Ishikawa (cell line): ENCODE measurements around the gene SH3RF3.

Experiments used
- CEBPB ChIP-seq: IDR thresholded peaks from 2 replicates; pipeline ENCODE4 v1.6.1; 2012
- CREB1 ChIP-seq: IDR thresholded peaks from 2 replicates; pipeline ENCODE4 v1.6.1; 2012; ENCODE audit warnings: low read depth
- EGR1 ChIP-seq: IDR thresholded peaks from 2 replicates; pipeline ENCODE4 v1.6.1; 2012
- EP300 ChIP-seq: IDR thresholded peaks from 2 replicates; pipeline ENCODE4 v1.6.1; 2012; ENCODE audit warnings: borderline replicate concordance
- FOXM1 ChIP-seq: IDR thresholded peaks from 2 replicates; pipeline ENCODE4 v1.6.1; 2012; ENCODE audit warnings: low read depth, borderline replicate concordance
- NFIC ChIP-seq: IDR thresholded peaks from 2 replicates; pipeline ENCODE4 v1.6.1; 2012
- RAD21 ChIP-seq: IDR thresholded peaks from 2 replicates; pipeline ENCODE4 v1.6.1; 2012; ENCODE audit warnings: low read depth
- TAF1 ChIP-seq: IDR thresholded peaks from 2 replicates; pipeline ENCODE4 v1.6.1; 2012; ENCODE audit warnings: low read depth, mild to moderate bottlenecking
- TCF12 ChIP-seq: IDR thresholded peaks from 2 replicates; pipeline ENCODE4 v1.6.1; 2012; ENCODE audit warnings: low read depth
- TEAD4 ChIP-seq: IDR thresholded peaks from 2 replicates; pipeline ENCODE4 v1.6.1; 2012
- YY1 ChIP-seq: IDR thresholded peaks from 2 replicates; pipeline ENCODE4 v1.6.1; 2012; ENCODE audit warnings: low read depth
- ZBTB7A ChIP-seq: IDR thresholded peaks from 2 replicates; pipeline ENCODE4 v1.6.1; 2012; ENCODE audit warnings: low read depth
- TF ChIP-seq, protein P1 (sequence below): IDR thresholded peaks from 2 replicates; pipeline ENCODE4 v1.6.1; 2012
- TF ChIP-seq, protein P2 (sequence below): IDR thresholded peaks from 2 replicates; pipeline ENCODE4 v1.6.1; 2012
- TF ChIP-seq, protein P3 (sequence below): IDR thresholded peaks from 2 replicates; pipeline ENCODE4 v1.6.1; 2012; ENCODE audit warnings: low read depth, mild to moderate bottlenecking

Gene SH3RF3

DNA sequence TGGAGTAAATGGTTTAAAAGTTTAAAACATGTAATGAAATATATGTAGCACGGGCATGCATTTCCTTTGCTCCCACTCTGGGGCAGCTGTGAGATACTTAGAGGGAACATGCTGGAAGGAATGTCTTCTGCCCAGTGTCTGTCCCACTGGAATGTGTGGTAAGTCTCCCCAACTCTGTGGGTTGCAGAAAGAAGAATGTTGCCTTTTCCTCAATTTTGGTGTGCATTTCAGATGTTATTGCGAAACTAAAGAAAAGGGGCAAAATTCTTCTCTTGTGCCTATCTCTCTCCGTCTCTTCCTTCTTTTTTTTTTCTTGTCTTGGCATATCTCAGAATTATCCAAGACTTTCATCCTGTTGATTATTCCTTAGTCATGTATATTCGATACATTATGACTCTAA, 201.1 kb downstream of the SH3RF3 start:
- TF ChIP-seq EGR1 (no peak), TCF12 (no peak), ZBTB7A (no peak), TAF1 (no peak), TEAD4 (no peak), NFIC (no peak), YY1 (no peak), CEBPB (no peak), CREB1 (no peak), EP300 (no peak)
- TF ChIP-seq, protein P1, sequence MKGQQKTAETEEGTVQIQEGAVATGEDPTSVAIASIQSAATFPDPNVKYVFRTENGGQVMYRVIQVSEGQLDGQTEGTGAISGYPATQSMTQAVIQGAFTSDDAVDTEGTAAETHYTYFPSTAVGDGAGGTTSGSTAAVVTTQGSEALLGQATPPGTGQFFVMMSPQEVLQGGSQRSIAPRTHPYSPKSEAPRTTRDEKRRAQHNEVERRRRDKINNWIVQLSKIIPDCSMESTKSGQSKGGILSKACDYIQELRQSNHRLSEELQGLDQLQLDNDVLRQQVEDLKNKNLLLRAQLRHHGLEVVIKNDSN = no peak
- TF ChIP-seq, protein P2, sequence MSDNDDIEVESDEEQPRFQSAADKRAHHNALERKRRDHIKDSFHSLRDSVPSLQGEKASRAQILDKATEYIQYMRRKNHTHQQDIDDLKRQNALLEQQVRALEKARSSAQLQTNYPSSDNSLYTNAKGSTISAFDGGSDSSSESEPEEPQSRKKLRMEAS = no peak
- TF ChIP-seq, protein P3, sequence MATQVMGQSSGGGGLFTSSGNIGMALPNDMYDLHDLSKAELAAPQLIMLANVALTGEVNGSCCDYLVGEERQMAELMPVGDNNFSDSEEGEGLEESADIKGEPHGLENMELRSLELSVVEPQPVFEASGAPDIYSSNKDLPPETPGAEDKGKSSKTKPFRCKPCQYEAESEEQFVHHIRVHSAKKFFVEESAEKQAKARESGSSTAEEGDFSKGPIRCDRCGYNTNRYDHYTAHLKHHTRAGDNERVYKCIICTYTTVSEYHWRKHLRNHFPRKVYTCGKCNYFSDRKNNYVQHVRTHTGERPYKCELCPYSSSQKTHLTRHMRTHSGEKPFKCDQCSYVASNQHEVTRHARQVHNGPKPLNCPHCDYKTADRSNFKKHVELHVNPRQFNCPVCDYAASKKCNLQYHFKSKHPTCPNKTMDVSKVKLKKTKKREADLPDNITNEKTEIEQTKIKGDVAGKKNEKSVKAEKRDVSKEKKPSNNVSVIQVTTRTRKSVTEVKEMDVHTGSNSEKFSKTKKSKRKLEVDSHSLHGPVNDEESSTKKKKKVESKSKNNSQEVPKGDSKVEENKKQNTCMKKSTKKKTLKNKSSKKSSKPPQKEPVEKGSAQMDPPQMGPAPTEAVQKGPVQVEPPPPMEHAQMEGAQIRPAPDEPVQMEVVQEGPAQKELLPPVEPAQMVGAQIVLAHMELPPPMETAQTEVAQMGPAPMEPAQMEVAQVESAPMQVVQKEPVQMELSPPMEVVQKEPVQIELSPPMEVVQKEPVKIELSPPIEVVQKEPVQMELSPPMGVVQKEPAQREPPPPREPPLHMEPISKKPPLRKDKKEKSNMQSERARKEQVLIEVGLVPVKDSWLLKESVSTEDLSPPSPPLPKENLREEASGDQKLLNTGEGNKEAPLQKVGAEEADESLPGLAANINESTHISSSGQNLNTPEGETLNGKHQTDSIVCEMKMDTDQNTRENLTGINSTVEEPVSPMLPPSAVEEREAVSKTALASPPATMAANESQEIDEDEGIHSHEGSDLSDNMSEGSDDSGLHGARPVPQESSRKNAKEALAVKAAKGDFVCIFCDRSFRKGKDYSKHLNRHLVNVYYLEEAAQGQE = no peak

DNA sequence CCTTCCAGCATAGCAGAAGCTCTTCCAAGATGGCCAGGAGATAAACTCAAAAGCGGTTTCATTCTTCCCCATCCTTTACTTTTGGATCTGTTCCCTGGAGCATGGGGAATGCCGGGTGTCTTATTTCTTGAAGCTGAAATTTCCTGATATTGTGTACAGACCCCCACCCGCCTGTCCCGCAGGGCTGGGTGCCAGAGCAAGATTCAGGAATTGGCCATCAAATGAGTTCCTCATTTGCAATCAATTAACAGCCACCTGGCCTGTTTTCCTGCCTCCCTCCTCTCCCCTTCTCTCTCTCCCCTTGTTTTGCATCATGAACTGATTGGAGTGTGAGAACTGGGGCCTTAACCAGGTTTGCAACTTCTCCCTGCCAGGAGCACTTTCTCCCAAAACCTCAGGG, 202.1 kb downstream of the SH3RF3 start:
- no peak for TF ChIP-seq RAD21
- TF ChIP-seq, protein P3 = no peak
- TF ChIP-seq NFIC = no peak
- TF ChIP-seq, protein P1 = no peak
- TF ChIP-seq FOXM1 = no peak
- TF ChIP-seq, protein P2 = no peak
- TF ChIP-seq ZBTB7A = no peak
- TF ChIP-seq YY1 = no peak
- no peak for TF ChIP-seq TAF1
- no peak for TF ChIP-seq CEBPB
- no peak for TF ChIP-seq TCF12
- TF ChIP-seq EP300 = no peak
- TF ChIP-seq CREB1 = no peak
- no peak for TF ChIP-seq EGR1
- no peak for TF ChIP-seq TEAD4

DNA sequence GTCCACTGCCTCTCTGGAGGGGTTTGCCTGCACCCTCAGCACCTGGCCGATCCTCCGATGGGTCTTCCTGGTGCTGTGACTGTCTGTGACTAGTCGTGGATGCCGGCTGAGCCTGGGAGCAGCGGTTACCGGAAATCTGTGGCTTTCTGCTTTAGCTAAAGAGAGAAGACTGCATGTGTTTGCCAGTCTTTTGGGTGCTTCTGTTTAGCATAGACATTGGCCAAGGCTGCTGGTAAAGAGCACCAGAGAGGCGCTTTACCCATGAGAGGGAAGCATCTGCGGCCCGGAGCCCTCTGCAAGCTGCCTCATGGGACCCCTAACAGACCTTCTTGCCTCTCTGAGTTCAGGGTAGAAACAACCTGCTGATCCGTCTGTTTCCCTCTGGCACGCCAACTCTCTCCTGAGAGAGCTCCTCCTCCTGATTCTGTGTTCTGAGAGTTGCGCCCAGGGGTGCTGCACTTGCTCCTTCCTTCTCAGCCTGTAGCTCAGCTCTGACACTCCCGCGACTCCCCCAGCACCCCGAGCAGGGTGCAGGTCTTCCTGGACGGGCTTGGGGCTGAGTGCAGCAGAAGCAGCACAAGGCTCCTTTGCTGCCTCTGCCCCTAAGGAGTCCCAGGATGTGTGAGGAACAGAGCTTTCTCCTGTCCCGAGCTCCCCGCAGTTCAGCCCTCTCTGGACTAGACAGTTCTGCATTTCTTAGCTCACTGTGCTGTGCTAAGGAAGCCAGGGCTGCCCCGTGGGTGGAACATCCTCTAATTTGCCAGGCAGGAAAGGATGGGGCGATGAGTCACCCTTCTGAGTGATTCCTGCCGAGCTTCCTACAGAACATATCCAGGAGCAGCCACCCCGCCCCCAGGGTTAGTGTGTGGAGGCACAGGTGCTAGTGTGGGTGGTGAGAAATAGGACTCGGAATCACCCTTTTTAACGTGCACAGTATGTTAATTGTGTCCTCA, 203.2 kb downstream of the SH3RF3 start:
- TF ChIP-seq TCF12 = no peak
- no peak for TF ChIP-seq FOXM1
- TF ChIP-seq NFIC = no peak
- no peak for TF ChIP-seq CEBPB
- TF ChIP-seq YY1 = no peak
- TF ChIP-seq TAF1 = no peak
- no peak for TF ChIP-seq ZBTB7A
- TF ChIP-seq, protein P2 = no peak
- TF ChIP-seq, protein P1 = no peak
- TF ChIP-seq RAD21 = no peak
- no peak for TF ChIP-seq EGR1

DNA sequence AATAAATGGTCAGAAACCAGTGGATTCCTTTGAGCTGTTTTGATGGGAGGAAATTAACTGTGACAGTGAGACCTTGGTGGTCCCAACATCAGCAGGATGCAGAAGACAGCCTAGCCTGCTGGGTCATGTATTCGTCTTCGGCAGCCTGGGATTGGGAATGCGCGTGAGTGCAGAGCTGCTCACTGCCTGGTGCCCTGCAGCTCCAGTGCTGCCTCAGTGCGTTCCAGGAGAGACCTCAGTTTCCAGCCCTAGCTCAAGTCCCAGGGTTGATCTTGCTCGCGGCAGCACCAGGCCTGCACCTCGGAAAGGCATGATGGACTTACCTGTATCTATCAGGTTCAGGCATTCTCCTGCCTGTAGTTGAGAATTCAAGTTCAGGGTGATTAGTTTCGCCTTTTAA, 203.9 kb downstream of the SH3RF3 start:
- no peak for TF ChIP-seq NFIC

DNA sequence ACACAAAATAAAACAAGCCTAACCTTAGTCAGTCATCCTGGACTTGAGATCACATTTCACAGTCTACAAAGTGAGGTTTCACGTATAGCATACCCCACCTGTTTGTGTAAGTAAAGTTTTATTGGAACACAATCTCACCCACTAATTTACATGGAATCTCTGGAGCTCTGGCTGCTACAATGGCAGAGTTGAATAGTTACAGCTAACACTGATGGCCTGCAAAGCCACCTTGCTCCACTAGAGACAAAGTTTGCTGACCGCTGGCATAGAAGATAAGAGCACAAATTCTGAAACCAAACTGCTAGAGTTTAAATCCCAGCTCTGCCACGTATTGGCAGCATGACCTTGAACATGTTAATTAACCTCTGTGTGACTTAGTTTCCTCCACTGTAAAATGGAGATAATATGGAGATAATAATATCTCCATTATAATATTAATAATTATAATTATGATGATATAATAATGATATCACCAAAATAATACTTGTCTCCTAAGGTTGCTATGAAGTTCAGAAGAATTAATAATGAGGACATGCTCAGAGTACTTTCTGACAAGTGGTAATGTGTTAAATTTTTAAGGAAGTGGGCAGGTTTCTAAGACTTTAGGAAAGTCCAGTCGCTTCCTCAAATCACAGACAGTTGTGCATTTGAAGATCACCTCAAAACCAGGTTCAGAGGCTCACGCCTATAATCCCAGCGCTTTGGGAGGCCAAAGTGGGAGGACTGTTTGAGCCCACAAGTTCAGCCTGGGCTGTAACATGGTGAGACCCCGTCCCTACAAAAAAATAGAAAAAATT, 204.6 kb downstream of the SH3RF3 start:
- TF ChIP-seq EP300 (no peak), EGR1 (no peak), RAD21 (no peak), CREB1 (no peak), TAF1 (no peak), TEAD4 (no peak), ZBTB7A (no peak), YY1 (no peak)
